B cell (primary cell): ENCODE data around the gene TUBB4B.

Experiments used
- EZH2 ChIP-seq: IDR thresholded peaks from 2 replicates; pipeline ENCODE4 v1.6.1; 2012; ENCODE audit warnings: borderline replicate concordance, low read depth, mild to moderate bottlenecking, moderate library complexity, low read length; ENCODE audit not compliant: insufficient read depth, poor library complexity, severe bottlenecking
- TF ChIP-seq, protein P1 (sequence below): fragments of 200-600 bp; IDR thresholded peaks from one replicate; pipeline ENCODE4 v1.8.0; 2022; ENCODE audit warnings: antibody characterized with exemption, mild to moderate bottlenecking

DNA sequence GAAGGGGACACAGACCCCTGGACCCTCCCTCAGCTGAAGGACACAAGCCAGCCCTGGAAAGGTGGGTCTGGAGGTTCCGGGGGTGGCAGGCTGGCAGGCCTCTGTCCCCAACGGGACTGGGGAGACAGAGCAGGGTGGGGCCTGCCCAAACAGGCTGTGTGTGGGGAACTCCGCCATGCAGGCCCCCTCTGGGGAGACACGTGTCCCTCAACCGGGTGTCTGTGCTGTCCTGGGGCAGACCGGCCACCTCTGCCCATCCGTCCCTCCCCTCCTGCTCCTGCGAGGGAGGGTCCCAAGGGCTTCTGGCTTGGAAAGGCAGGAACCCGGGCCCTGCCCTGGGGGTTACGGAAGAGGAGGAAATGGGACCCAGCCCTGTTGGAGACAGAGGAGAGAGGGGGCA lies 9.0 kb upstream of the TUBB4B start:
- TF ChIP-seq, protein P1, sequence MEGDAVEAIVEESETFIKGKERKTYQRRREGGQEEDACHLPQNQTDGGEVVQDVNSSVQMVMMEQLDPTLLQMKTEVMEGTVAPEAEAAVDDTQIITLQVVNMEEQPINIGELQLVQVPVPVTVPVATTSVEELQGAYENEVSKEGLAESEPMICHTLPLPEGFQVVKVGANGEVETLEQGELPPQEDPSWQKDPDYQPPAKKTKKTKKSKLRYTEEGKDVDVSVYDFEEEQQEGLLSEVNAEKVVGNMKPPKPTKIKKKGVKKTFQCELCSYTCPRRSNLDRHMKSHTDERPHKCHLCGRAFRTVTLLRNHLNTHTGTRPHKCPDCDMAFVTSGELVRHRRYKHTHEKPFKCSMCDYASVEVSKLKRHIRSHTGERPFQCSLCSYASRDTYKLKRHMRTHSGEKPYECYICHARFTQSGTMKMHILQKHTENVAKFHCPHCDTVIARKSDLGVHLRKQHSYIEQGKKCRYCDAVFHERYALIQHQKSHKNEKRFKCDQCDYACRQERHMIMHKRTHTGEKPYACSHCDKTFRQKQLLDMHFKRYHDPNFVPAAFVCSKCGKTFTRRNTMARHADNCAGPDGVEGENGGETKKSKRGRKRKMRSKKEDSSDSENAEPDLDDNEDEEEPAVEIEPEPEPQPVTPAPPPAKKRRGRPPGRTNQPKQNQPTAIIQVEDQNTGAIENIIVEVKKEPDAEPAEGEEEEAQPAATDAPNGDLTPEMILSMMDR, result no peak
- TF ChIP-seq EZH2, result no peak
